H9 (cell line): Measurements from ENCODE around the gene ZBTB7A. TPM values are rescaled to one million over a fixed set of nuclear protein-coding genes. Genes with fewer than 3 reads are reported as not detected.

Experiments used
- DNase-seq: peaks from one replicate; pipeline ENCODE4 v3.0.0-alpha.2; 2017
- H2AFZ ChIP-seq: one replicate; pipeline ENCODE4 v1.6.1; 2013; ENCODE audit warnings: mild to moderate bottlenecking, low read length, control low read depth, moderate library complexity
- H2AK5ac ChIP-seq: 2 replicates; pipeline ENCODE4 v1.6.1; 2013; ENCODE audit warnings: low read length, control low read depth, mixed read lengths; ENCODE audit not compliant: insufficient read length
- H2BK120ac ChIP-seq: one replicate; pipeline ENCODE4 v1.6.1; 2013; ENCODE audit warnings: low read depth, mild to moderate bottlenecking, low read length, control low read depth, inconsistent platforms; ENCODE audit not compliant: poor library complexity, severe bottlenecking
- H2BK12ac ChIP-seq: 2 replicates; pipeline ENCODE4 v1.6.1; 2013; ENCODE audit warnings: low read length, control low read depth, mixed read lengths, low read depth; ENCODE audit not compliant: insufficient read length
- H2BK15ac ChIP-seq: 2 replicates; pipeline ENCODE4 v1.6.1; 2013; ENCODE audit warnings: low read depth, low read length, control low read depth
- H2BK20ac ChIP-seq: one replicate; pipeline ENCODE4 v1.6.1; 2013; ENCODE audit warnings: low read depth, mild to moderate bottlenecking, low read length, control low read depth, inconsistent platforms; ENCODE audit not compliant: poor library complexity, severe bottlenecking
- H2BK5ac ChIP-seq: 2 replicates; pipeline ENCODE4 v1.6.1; 2013; ENCODE audit warnings: low read length, control low read depth, mixed read lengths; ENCODE audit not compliant: insufficient read length
- H3K14ac ChIP-seq: 2 replicates; pipeline ENCODE4 v1.6.1; 2013; ENCODE audit warnings: low read length, control low read depth; ENCODE audit not compliant: insufficient read depth
- H3K18ac ChIP-seq: 2 replicates; pipeline ENCODE4 v1.6.1; 2013; ENCODE audit warnings: low read depth, mild to moderate bottlenecking, mixed read lengths, low read length, control low read depth; ENCODE audit not compliant: insufficient read length
- H3K23ac ChIP-seq: 2 replicates; pipeline ENCODE4 v1.6.1; 2013; ENCODE audit warnings: low read length, control low read depth, mixed read lengths, low read depth; ENCODE audit not compliant: insufficient read length
- H3K23me2 ChIP-seq: 2 replicates; pipeline ENCODE4 v1.6.1; 2013; ENCODE audit warnings: low read depth, mild to moderate bottlenecking, mixed read lengths, low read length, control low read depth; ENCODE audit not compliant: insufficient read length, poor library complexity, severe bottlenecking
- H3K27ac ChIP-seq: 2 replicates; pipeline ENCODE4 v1.5.1; 2013; ENCODE audit warnings: low read length, control low read depth, mixed read lengths, low read depth; ENCODE audit not compliant: insufficient read length
- H3K27me3 ChIP-seq: 2 replicates; pipeline ENCODE4 v1.6.1; 2013; ENCODE audit warnings: low read length, control low read depth, inconsistent platforms; ENCODE audit not compliant: insufficient read depth
- H3K4ac ChIP-seq: 2 replicates; pipeline ENCODE4 v1.6.1; 2013; ENCODE audit warnings: low read depth, mild to moderate bottlenecking, control low read depth, inconsistent platforms, low read length, moderate library complexity
- H3K4me1 ChIP-seq: 2 replicates; pipeline ENCODE4 v1.6.1; 2013; ENCODE audit warnings: low read length, control low read depth, inconsistent platforms; ENCODE audit not compliant: insufficient read depth
- H3K4me2 ChIP-seq: 2 replicates; pipeline ENCODE4 v1.6.1; 2013; ENCODE audit warnings: low read length, control low read depth, mixed read lengths; ENCODE audit not compliant: insufficient read length, insufficient read depth
- H3K56ac ChIP-seq: 2 replicates; pipeline ENCODE4 v1.6.1; 2013; ENCODE audit warnings: low read depth, mild to moderate bottlenecking, mixed read lengths, low read length, control low read depth; ENCODE audit not compliant: insufficient read length
- H3K79me1 ChIP-seq: 2 replicates; pipeline ENCODE4 v1.6.1; 2013; ENCODE audit warnings: low read depth, mild to moderate bottlenecking, moderate library complexity, low read length, control low read depth, inconsistent platforms; ENCODE audit not compliant: insufficient read depth, poor library complexity, severe bottlenecking
- H3K79me2 ChIP-seq: 2 replicates; pipeline ENCODE4 v1.6.1; 2013; ENCODE audit warnings: low read length, control low read depth, inconsistent platforms; ENCODE audit not compliant: insufficient read depth
- H3K9ac ChIP-seq: 2 replicates; pipeline ENCODE4 v1.6.1; 2013; ENCODE audit warnings: low read length, control low read depth, mixed read lengths; ENCODE audit not compliant: insufficient read length; ENCODE audit errors: extremely low read depth
- H3K9me3 ChIP-seq: one replicate; pipeline ENCODE4 v1.6.1; 2013; ENCODE audit warnings: low read depth, low read length, inconsistent platforms; ENCODE audit not compliant: control insufficient read depth
- H3T11ph ChIP-seq: one replicate; pipeline ENCODE4 v1.6.1; 2013; ENCODE audit warnings: mild to moderate bottlenecking, low read length, control low read depth, inconsistent platforms
- H4K20me1 ChIP-seq: one replicate; pipeline ENCODE4 v1.6.1; 2013; ENCODE audit not compliant: control insufficient read depth, insufficient read length, insufficient read depth
- H4K5ac ChIP-seq: 2 replicates; pipeline ENCODE4 v1.6.1; 2013; ENCODE audit warnings: low read depth, mild to moderate bottlenecking, mixed read lengths, low read length, control low read depth; ENCODE audit not compliant: insufficient read length
- H4K8ac ChIP-seq: replicated peaks from 2 replicates; pipeline ENCODE4 v1.6.1; 2013; ENCODE audit warnings: low read length, control low read depth, mixed read lengths, low read depth; ENCODE audit not compliant: insufficient read length
- H4K91ac ChIP-seq: 2 replicates; pipeline ENCODE4 v1.6.1; 2013; ENCODE audit warnings: low read depth, mild to moderate bottlenecking, moderate library complexity, mixed read lengths, low read length, control low read depth; ENCODE audit not compliant: insufficient read length
- H3K27ac Mint-ChIP-seq, 3 experiments: 2 replicates in 2 of 3; 3 replicates in 1 of 3; pipeline ENCODE4 v1.8.0; 2020 to 2021; ENCODE audit warnings: mixed read lengths in 3 of 3, mild to moderate bottlenecking in 1 of 3, moderate library complexity in 1 of 3
- H3K27me3 Mint-ChIP-seq: 2 replicates; pipeline ENCODE4 v1.8.0; 2021; ENCODE audit warnings: low read depth, mild to moderate bottlenecking, moderate library complexity, mixed read lengths
- H3K36me3 Mint-ChIP-seq, 3 experiments: 2 replicates in 2 of 3; 3 replicates in 1 of 3; pipeline ENCODE4 v1.8.0; 2020 to 2021; ENCODE audit warnings: low read depth in 3 of 3, mixed read lengths in 3 of 3; ENCODE audit not compliant: insufficient read depth in 1 of 3
- H3K4me1 Mint-ChIP-seq, 2 experiments: 2 replicates each; pipeline ENCODE4 v1.8.0; 2020; ENCODE audit warnings: mixed read lengths in 2 of 2
- H3K4me3 Mint-ChIP-seq, 2 experiments: 2 replicates in 1 of 2; 3 replicates in 1 of 2; pipeline ENCODE4 v1.8.0; 2020 to 2021; ENCODE audit warnings: mild to moderate bottlenecking in 2 of 2, mixed read lengths in 2 of 2, moderate library complexity in 1 of 2
- H3K9me3 Mint-ChIP-seq, 2 experiments: 2 replicates in 1 of 2; 3 replicates in 1 of 2; pipeline ENCODE4 v1.8.0; 2020; ENCODE audit warnings: mild to moderate bottlenecking in 2 of 2, mixed read lengths in 2 of 2, moderate library complexity in 1 of 2
- CTCF ChIP-seq: fragments of 200-600 bp; sonication (generic); conservative IDR thresholded peaks from 3 replicates; pipeline ENCODE4 v1.8.0; 2021; ENCODE audit warnings: antibody characterized with exemption, mild to moderate bottlenecking
- WGBS: extraction: QIAGEN DNeasy Blood & Tissue Kit; methylation state at CpG from one replicate; pipeline ENCODE4 v1.1.7; 2013; ENCODE audit warnings: missing lambda C conversion rate, low lambda C conversion rate, mixed read lengths; ENCODE audit not compliant: insufficient read length; ENCODE audit errors: extremely low coverage; 5-methylcytosine and 5-hydroxymethylcytosine counted together
- total RNA-seq: library from RNA; stranded (reverse); gene quantifications from 2 replicates; pipeline ENCODE4 v1.2.1, GENCODE V29; 2021

ZBTB7A gene
- total RNA-seq, 1 experiment from 2014 or later = 24.9 TPM

- H2BK20ac ChIP-seq = no peak overlapping the region
- no peak overlapping the region for H3K4ac ChIP-seq
- no peaks in the 10 kb centered on the region; a peak in 1 of 5 replicates for H3K9me3 Mint-ChIP-seq
- no peak for TF ChIP-seq CTCF
- no peaks in the 10 kb centered on the region for H3K23me2 ChIP-seq
- no peak overlapping the region for H3T11ph ChIP-seq
- peaks cover 4% of the 10 kb centered on the region; the same call in 1 of the 2 replicates for H3K79me2 ChIP-seq
- H3K9me3 ChIP-seq = no peaks in the 10 kb centered on the region
- H4K5ac ChIP-seq = no peak overlapping the region
- no peak overlapping the region; a peak in 1 of 5 replicates for H3K4me3 Mint-ChIP-seq
- peaks cover 11 to 47% (median 37%) of the 10 kb centered on the region in 3 experiments for H3K36me3 Mint-ChIP-seq
- H4K8ac ChIP-seq = no peak overlapping the region
- H3K4me1 ChIP-seq = no peaks in the 10 kb centered on the region
- H3K56ac ChIP-seq = no peak overlapping the region
- H2BK5ac ChIP-seq = no peak overlapping the region
- H2BK120ac ChIP-seq = no peak overlapping the region
- no peak overlapping the region for H3K27ac ChIP-seq
- no peak overlapping the region for H3K14ac ChIP-seq
- H3K4me2 ChIP-seq = no peak overlapping the region
- 0 out of 4 replicates have a peak, but pooled peaks cover 0 to under 1% of the 10 kb centered on the region in 2 experiments for H3K4me1 Mint-ChIP-seq
- H4K91ac ChIP-seq = no peak overlapping the region
- no peaks in the 10 kb centered on the region for H3K79me1 ChIP-seq
- DNase-seq = no peak
- H3K27me3 Mint-ChIP-seq = no peaks in the 10 kb centered on the region
- H4K20me1 ChIP-seq = no peaks in the 10 kb centered on the region
- no peak overlapping the region for H3K9ac ChIP-seq
- WGBS = no CpG with 5 or more reads among the region's 34 CpGs
- no peak overlapping the region for H2AK5ac ChIP-seq
- H2BK12ac ChIP-seq = no peak overlapping the region
- H3K18ac ChIP-seq = no peak overlapping the region
- H2BK15ac ChIP-seq = no peak overlapping the region
- no peak overlapping the region for H3K23ac ChIP-seq
- no peaks in the 10 kb centered on the region for H3K27me3 ChIP-seq
- no peak overlapping the region for H3K27ac Mint-ChIP-seq
- no peak overlapping the region for H2AFZ ChIP-seq
Observed at GRCh38 chr19:4023600-4024398, 42.9 kb downstream of the ZBTB7A start.
